GM15510 (cell line): ENCODE results near the gene ERMARD.
A peak's percentile ranks its signal among the peaks of the same experiment; 100 is the strongest.

Experiments used
- POLR2A ChIP-seq: IDR thresholded peaks from 3 replicates; pipeline ENCODE4 v1.6.1; 2011; ENCODE audit warnings: borderline replicate concordance; ENCODE audit not compliant: insufficient read length; ENCODE audit errors: extremely low read depth

The ERMARD gene

DNA sequence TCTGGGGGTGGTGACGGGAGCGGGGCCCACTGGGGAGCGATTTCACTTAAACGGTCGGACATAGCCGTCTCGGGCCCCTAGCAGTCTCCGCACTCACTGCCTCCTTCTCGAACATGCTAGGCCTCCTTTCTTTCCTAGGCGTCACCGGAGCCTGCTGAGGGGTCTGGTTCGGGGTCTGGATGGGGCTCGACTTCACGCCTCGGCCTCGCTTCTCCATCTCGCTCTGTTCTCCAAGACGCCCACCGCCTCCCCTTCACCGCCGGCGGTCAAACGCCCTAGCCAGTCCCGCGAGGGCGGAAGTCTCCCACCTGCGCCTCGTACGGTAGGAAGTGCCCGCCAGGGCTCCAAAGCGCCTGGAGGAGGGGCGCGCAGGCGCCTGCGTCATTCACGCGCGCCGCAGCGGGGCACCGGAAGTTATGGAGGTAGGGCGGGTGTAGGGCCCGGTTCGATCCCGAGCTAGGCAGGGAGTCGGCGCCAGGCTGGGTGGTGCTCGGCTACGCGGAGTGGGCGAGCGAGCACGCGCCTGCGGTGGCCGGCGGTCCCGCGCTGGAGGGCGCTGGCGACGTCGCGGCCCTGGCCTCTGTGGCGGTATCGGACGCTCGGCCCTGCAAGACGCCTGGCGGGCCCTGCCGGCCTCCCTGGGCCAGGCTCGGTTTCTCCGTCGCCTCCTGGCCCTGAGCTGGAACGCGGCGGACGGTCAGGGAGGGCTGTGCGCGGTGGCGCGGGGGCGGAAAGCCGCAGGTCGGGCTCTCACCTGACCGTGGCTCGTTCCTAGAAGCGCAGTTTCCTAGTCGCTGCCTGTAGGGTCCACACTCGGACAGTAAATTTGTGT, at the start of gene ERMARD, which contains the start of gene DYNLT2:
Gene ERMARD (plus strand): TSS at position 381 of the 832 bp plus-strand sequence. CDS start 36 bp downstream, at position 417.
Gene DYNLT2 (minus strand): TSS at position 331 of the 832 bp plus-strand sequence. CDS start 114 bp downstream, at position 217.
- TF ChIP-seq POLR2A, result peak; percentile 92

DNA sequence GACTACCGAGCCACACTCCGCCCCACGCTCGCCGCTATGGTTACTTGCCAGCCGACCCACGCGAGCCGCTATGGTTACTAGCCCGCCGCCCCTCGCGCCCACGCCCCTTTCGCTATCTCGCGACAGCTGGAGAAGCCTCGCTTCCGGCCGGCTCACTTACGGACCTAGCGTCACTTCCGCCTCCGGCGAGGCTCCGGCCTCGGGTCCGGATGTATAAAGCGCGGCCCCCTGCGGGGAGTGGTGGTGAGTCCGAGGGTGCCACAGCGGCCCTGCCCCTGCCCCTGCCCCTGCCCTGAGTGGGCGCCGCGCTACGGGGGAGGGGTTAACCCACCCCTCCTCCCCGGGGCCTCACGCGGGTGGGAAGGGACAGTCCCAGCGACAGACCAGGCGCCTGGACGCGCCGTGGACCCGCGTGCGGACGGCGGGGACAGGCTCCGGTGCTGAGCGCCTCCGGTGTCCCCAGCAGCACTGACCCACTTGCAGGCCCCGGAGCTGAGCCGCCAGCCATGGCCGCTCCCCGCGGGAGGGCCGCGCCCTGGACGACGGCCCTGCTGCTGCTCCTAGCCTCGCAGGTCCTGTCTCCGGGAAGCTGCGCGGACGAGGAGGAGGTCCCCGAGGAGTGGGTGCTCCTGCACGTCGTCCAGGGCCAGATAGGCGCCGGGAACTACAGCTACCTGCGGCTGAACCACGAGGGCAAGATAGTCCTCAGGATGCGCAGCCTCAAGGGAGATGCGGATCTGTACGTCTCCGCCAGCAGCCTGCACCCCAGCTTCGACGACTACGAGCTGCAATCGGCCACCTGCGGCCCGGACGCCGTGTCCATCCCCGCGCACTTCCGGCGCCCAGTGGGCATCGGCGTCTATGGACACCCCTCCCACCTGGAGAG, 49.2 kb upstream of the ERMARD start, which contains the start of the genes C6orf120 and WDR27:
Gene C6orf120 (plus strand): TSS at position 173 of the 886 bp plus-strand sequence. CDS start 334 bp downstream, at position 507.
Gene WDR27 (minus strand): TSS at position 76 of the 886 bp plus-strand sequence. CDS start 13,024 bp downstream, outside the sequence.
- peak; percentile 90 for TF ChIP-seq POLR2A

DNA sequence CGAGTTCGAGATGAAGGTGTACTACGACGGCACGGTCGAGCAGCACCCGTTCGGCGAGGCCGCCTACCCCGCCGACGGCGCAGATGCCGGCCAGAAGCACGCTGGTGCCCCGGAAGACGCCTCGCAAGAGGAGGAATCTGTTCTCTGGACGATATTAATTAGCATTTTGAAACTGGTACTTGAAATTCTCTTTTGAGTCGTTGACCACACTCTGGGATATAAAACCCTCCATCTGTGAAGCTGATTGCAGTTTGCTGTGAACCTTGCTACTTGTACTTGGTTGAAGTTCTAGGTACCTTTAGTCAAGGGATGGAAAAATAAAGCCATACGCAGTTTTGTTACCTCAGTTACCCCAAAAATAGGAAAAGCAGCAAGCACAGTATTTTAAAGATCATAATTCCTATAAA, 48.6 kb upstream of the ERMARD start:
- peak; percentile 6 for TF ChIP-seq POLR2A

DNA sequence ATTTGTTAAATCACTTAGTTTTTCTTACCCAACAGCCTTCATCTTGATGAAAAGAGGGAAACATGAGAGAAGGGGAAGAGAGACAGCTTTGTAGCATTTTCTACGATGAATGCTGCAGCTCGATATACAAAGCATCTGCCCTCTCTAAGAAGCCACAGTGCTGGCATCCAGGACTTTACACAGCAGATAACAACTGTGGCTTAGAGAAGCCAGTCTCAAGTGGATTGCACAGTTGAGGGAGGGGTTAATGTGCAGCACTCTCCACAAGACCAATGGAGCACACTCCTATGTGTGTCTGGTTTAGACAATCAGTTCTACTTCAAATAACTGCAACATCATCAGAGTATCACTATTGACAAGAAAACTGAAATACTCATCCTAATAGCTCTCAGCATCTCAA, 43.6 kb upstream of the ERMARD start:
- no peak for TF ChIP-seq POLR2A

DNA sequence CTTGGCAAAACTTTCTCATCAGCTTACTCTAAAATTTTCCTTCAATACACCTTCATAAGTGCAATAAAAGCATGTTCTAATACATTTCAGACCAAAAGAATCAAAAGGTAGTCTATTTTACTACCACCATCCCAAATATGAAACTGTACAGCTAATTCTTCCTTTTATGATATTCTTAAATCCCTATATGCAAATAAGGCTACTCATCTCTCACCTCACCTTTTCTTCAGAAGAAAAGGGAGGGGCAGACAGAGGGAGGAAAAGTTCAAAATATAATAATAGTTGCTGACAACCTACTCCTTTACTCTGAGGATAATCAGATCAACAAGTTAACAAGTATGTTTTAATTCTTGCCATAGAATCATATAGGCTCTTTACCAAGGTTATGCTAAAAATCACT, 42.1 kb upstream of the ERMARD start:
- TF ChIP-seq POLR2A, result no peak

DNA sequence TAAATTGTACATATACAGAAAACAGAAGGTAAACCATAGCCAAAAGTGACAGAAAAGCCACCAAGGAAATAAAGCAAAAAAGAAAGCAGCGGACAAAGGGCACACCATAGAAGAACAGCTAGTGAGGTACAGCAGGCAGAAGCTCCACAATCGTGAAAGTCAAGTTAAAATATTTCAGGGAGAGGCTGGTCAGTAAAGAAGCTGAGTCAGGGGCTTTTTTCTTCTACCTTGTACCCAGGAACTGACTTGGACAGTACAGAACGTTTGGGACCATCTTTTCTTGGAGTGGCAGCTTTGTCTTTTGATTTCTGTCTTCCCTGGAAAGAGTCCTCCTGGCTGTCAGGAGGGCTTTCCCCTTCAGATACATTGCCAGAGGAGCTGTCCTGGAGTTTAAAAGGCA, 41.4 kb upstream of the ERMARD start:
- TF ChIP-seq POLR2A, result no peak

DNA sequence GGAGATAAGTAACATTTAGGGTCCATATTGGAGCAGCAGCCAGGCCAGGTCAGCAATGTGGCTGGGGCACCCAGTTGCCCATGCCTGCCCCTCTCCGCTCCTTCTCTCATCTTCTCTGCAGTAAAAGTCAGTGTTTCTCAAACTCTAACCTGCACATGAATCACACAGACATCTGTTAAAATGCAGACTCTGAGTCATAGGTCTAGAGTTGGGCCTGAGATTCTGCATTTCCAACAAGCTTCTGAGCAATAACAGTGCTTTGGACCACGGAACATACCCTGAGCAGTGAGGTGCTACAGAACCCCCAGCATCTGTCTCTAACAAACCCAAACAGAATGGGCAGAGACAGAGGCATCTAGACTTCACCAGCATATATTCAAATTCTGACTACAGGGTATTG, 37.2 kb upstream of the ERMARD start:
- no peak for TF ChIP-seq POLR2A

DNA sequence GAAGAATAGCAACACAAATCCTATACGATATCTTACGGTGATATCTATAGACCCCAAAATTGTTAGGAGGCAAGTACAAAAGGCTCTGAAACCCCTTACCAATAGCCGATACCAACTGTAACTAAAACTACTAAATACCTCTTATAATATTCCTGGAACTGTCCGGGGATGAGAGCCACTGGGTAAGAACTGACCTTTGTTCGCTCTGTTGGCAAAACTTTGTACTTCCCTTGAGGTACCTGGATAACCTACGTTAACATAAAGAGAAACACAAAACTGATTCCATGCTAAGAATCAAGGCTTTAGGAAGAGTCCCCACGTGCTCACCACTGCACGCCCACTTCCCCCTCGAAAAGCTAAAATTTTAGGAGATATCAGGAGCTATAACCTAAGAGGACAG, 36.8 kb upstream of the ERMARD start:
- TF ChIP-seq POLR2A, result no peak

DNA sequence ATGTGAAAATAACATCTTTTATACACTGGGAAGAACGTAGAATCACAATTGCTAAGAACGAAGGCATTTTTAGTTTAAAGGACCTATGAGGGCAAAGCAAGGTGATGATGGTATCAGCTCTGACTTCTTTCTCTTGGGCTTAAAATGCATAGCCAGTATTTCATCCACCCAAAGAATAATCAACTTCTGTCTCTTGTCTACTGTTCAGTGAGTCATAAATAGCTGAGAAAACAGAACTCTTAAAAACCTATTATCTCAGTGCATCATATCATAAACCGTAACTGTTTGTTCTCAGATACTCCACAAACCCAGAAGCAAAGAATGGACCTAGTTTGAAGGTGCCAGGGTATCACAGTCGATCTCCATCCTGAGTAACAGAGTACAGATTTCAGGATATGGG, 32.3 kb upstream of the ERMARD start:
- no peak for TF ChIP-seq POLR2A

DNA sequence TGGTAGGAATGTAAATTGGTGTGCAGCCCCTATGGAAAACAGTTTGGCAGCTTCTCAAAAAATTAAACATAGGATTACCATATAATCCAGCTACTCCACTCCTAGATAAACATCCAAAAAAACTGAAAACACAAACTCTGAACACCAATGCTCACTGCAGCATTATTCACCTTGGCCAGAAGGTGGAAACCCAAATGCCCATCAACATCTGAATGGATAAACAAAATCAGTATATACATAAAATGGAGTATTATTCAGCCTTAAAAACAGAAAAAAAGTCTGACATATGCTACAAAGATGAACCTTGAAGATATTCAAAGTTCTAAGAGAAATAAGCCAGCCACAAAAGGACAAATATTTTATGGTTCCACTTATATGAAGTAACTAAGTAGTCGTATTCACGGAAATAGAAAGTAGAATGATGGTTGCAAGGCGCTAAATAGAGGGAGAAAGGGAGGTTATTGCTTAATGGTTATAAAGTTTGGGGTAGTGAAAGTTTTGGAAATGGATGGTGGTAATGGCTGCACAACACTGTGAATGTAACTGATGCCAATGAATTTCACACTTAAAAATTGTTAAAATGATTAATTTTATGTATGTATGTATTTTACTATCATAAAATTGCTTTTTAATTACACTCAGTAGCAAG, 31.1 kb upstream of the ERMARD start:
- TF ChIP-seq POLR2A, result no peak

DNA sequence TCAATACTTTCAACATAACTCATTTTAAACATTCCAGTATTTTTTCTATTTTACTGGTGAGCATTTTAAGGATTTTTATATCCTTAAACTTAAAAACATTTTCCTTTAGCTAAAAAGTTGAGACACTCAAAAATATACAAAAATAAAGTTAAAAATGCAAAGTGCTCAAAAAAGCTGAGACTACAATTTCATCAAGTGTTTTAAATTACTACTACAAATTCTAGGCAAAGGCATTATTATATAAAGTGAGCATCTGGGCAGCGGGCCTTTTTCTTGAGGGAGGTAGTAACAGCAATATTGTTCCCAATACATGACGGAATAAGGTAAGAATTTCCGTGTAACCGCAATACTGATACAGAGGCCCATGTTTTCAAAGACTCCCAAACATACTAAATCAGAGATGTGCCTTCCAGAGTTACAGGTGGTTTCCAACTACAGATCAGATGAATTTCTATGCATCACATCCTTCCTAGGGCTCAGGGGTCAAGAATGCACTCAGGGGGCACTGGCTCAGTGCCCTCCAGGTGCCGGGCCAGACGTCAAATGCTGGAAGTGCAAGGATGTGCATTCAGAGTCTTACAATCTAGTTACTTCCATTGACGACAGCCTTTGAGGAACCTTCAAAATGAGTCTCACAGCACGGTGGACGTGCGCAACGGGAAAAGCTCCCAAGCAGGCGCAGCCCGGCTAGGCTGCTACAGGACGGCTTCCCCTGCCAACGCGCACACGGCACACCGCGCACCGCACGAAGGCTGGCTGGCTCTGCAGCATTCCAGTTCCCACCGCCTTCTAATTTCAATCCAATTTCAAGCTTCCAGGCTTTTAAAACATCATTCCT, 28.8 kb upstream of the ERMARD start:
- TF ChIP-seq POLR2A, result no peak

DNA sequence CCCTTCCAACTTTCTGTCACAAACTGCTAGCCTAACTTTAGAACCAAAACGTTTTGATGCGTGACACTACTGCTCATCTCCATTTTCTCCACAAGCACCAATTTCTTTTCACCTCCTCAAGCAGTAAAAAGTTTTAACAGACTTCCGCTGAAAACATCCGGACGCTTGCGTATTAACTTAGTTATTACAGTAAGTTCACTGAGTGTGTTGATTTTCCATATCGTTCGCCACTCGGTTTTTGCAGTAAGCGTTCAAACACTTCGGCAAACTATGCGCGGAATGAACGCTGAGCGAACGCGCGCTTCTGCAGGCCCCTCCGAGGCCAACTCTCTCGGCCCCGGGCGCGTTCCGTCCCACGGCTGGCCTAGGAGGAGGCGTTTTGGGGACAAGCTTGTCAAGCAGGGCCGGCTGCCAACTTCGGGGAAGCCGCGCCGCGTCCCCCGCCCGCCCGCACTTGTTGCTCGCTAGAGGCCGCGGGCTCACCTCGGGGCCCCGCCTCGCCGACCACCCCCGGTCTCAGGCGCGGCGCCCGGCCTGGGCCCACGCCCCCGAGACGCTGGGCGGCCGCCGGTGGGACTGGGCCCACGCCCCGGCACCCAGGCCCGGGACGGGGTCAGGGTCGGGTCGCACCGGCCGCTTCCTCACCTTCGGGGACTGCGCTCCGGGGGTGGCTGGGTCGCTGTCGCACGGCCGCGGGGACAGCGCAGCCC, 28.1 kb upstream of the ERMARD start:
- TF ChIP-seq POLR2A, result peak; percentile 19

DNA sequence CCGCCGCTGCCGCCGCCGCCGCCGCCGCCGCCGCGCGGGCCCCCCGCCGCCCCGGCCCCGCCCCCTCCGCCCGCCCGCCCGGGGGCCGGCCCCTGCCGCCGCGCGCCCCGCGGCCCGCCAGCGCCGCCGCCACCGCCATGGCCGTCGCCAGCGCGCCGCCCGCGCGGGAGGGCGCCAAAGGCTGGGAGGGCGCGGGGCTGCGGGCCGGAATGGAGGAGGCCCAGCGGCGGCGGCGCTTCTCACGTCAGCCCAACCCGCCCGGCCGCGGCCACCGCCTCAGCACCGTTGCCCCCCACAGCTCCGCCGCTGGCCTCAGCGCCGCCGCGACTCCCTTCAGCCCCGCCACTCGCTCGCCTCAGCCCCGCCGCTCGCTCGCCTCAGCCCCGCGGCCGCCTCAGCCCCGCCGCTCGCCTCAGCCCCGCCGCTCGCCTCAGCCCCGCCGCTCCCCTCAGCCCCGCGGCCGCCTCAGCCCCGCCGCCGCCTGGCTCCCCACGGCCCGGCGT, 27.4 kb upstream of the ERMARD start:
- TF ChIP-seq POLR2A, result peak; percentile 62
